ENCODE results near the gene CD3D. TPM values are rescaled to one million over a fixed set of nuclear protein-coding genes. Genes with fewer than 3 reads are reported as not detected.

The CD3D gene
- total RNA-seq, 2 experiments from 2014 or later, result not detected

- TF ChIP-seq EZH2phosphoT487 (IDR thresholded peaks at IDR 0.05; ENCODE audit: borderline replicate concordance, low read depth, low read length) (no peak), CTCF (conservative IDR thresholded peaks at IDR 0.05; ENCODE audit: low read length) (no peak)
- H3K36me3 ChIP-seq (ENCODE audit: insufficient read depth, low read length), result peaks cover 92% of the 10 kb centered on the region
- H3K9me2 ChIP-seq (ENCODE audit: insufficient read depth, low read length), result no peaks in the 10 kb centered on the region
- no peak overlapping the region for H3K4me2 ChIP-seq (ENCODE audit: low read length)
- CTCF ChIA-PET (ENCODE audit: unreplicated experiment), result no interaction called here
- H3K4me3 ChIP-seq (ENCODE audit: low read depth, low read length, poor library complexity, severe bottlenecking), result no peak overlapping the region
- H2AFZ ChIP-seq (ENCODE audit: low read length), result no peak overlapping the region
- POLR2A ChIA-PET, result interaction anchor here (0.5 to 2.4 kb wide), 3 partner anchors 9 to 63 kb away, joined by 3 to 8 read pairs (median 3); no protein-coding TSS in a partner anchor
- no peak for DNase-seq (ENCODE audit: low spot score)
- H3K4me1 ChIP-seq (ENCODE audit: insufficient read depth, low read length, poor library complexity, severe bottlenecking), result no peaks in the 10 kb centered on the region
- no peaks in the 10 kb centered on the region for H4K20me1 ChIP-seq (ENCODE audit: insufficient read depth, low read length)
- TSS peak; percentile 29 for BruUV-seq (replicated peaks)
- H3K27ac ChIP-seq (ENCODE audit: low read depth, low read length, poor library complexity, severe bottlenecking), result no peak overlapping the region
- H3K79me2 ChIP-seq (ENCODE audit: insufficient read depth, low read depth, low read length), result no peaks in the 10 kb centered on the region
- intact Hi-C loops (cut with micrococcal nuclease; ENCODE audit: unreplicated experiment), result no loop called here
- no peaks in the 10 kb centered on the region for H3K9me3 ChIP-seq (ENCODE audit: low read length)
Observed at GRCh38 chr11:118374729-118375128, 32.2 kb upstream of the CD3D start.

- no TSS peak for BruUV-seq (replicated peaks)
- Histone ChIP-seq H3K4me3 (ENCODE audit: low read depth, low read length, poor library complexity, severe bottlenecking) (no peak overlapping the region), H3K4me1 (ENCODE audit: insufficient read depth, low read length, poor library complexity, severe bottlenecking) (no peaks in the 10 kb centered on the region), H3K36me3 (ENCODE audit: insufficient read depth, low read length) (peaks cover 92% of the 10 kb centered on the region), H3K4me2 (ENCODE audit: low read length) (no peak overlapping the region), H3K27ac (ENCODE audit: low read depth, low read length, poor library complexity, severe bottlenecking) (no peak overlapping the region), H2AFZ (ENCODE audit: low read length) (no peak overlapping the region), H3K9me3 (ENCODE audit: low read length) (no peaks in the 10 kb centered on the region), H3K79me2 (ENCODE audit: insufficient read depth, low read depth, low read length) (no peaks in the 10 kb centered on the region), H3K9me2 (ENCODE audit: insufficient read depth, low read length) (no peaks in the 10 kb centered on the region), H4K20me1 (ENCODE audit: insufficient read depth, low read length) (no peaks in the 10 kb centered on the region)
- DNase-seq (ENCODE audit: low spot score), result no peak
- intact Hi-C loops (cut with micrococcal nuclease; ENCODE audit: unreplicated experiment), result no loop called here
- ChIA-PET POLR2A (interaction anchor here (0.5 to 2.4 kb wide), 5 partner anchors 8 to 770 kb away, joined by 3 to 8 read pairs (median 3); no protein-coding TSS in a partner anchor), CTCF (ENCODE audit: unreplicated experiment) (no interaction called here)
- TF ChIP-seq CTCF (conservative IDR thresholded peaks at IDR 0.05; ENCODE audit: low read length) (no peak), EZH2phosphoT487 (IDR thresholded peaks at IDR 0.05; ENCODE audit: borderline replicate concordance, low read depth, low read length) (no peak)
Observed at GRCh38 chr11:118373871-118374270, 31.4 kb upstream of the CD3D start.

- Histone ChIP-seq H4K20me1 (ENCODE audit: insufficient read depth, low read length) (no peaks in the 10 kb centered on the region), H3K9me3 (ENCODE audit: low read length) (no peaks in the 10 kb centered on the region), H3K4me2 (ENCODE audit: low read length) (no peak overlapping the region), H2AFZ (ENCODE audit: low read length) (no peak overlapping the region), H3K9me2 (ENCODE audit: insufficient read depth, low read length) (no peaks in the 10 kb centered on the region), H3K36me3 (ENCODE audit: insufficient read depth, low read length) (peaks cover 92% of the 10 kb centered on the region), H3K27ac (ENCODE audit: low read depth, low read length, poor library complexity, severe bottlenecking) (no peak overlapping the region), H3K4me1 (ENCODE audit: insufficient read depth, low read length, poor library complexity, severe bottlenecking) (no peaks in the 10 kb centered on the region), H3K79me2 (ENCODE audit: insufficient read depth, low read depth, low read length) (no peaks in the 10 kb centered on the region), H3K4me3 (ENCODE audit: low read depth, low read length, poor library complexity, severe bottlenecking) (no peak overlapping the region)
- CTCF ChIA-PET (ENCODE audit: unreplicated experiment), result no interaction called here
- BruUV-seq (replicated peaks), result TSS peak; percentile 36
- DNase-seq (ENCODE audit: low spot score), result no peak
- POLR2A ChIA-PET, result interaction anchor here (0.7 to 1.2 kb wide), 5 partner anchors 10 to 386 kb away, joined by 3 to 4 read pairs (median 3); no protein-coding TSS in a partner anchor
- no peak for TF ChIP-seq CTCF (conservative IDR thresholded peaks at IDR 0.05; ENCODE audit: low read length)
- intact Hi-C loops (cut with micrococcal nuclease; ENCODE audit: unreplicated experiment), result no loop called here
Observed at GRCh38 chr11:118373263-118373662, 30.8 kb upstream of the CD3D start.
